GM12873 (cell line): ENCODE data around the gene CCDC150.

Experiments used
- CTCF ChIP-seq: IDR thresholded peaks from 2 replicates; pipeline ENCODE4 v1.5.1; 2012; ENCODE audit warnings: low read depth, mild to moderate bottlenecking, moderate library complexity, low read length, control low read depth; ENCODE audit not compliant: insufficient read depth; ENCODE audit errors: missing control alignments

CCDC150 gene

GRCh38 chr2:196594158-196594557, 45.4 kb upstream of the CCDC150 start:
- TF ChIP-seq CTCF, result no peak

DNA sequence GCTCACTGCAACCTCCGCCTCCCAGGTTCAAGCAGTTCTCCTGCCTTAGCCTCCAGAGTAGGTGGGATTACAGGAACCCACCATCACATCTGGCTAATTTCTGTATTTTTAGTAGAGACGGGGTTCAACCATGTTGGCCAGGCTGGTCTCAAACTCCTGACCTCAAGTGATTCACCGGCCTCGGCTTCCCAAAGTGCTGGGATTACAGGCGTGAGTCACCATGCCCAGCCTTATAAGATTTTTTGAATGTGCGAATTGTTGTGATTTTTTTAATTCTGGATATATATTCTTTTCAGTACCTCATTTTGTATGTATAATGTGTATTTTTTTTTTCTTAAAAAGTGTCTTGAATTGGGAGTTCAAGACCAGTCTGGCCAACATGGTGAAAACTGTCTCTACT, 42.0 kb upstream of the CCDC150 start:
- no peak for TF ChIP-seq CTCF

DNA sequence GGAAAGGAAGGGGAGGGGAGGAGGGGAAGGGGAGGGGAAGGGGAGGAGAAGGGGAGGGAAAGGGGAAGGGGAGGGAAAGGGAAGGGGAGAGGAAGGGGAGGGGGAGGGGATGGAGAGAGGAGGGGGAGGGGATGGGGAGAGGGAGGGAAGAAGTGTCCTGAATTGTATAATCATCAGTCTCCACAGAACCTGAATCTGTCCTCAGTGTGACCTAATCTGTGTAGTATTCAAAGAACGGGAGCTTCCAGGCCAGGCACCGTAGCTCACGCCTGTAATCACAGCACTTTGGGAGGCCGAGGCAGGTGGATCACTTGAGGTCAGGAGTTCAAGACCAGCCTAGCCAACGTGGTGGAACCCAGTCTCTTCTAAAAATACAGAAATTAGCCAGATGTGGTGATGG, 41.1 kb upstream of the CCDC150 start:
- TF ChIP-seq CTCF, result no peak

- no peak for TF ChIP-seq CTCF
Measured at GRCh38 chr2:196598846-196599245, 40.7 kb upstream of the CCDC150 start.

- TF ChIP-seq CTCF, result no peak
Measured at GRCh38 chr2:196601430-196602306, 37.8 kb upstream of the CCDC150 start.

- TF ChIP-seq CTCF, result no peak
Measured at GRCh38 chr2:196604196-196604595, 35.3 kb upstream of the CCDC150 start.

DNA sequence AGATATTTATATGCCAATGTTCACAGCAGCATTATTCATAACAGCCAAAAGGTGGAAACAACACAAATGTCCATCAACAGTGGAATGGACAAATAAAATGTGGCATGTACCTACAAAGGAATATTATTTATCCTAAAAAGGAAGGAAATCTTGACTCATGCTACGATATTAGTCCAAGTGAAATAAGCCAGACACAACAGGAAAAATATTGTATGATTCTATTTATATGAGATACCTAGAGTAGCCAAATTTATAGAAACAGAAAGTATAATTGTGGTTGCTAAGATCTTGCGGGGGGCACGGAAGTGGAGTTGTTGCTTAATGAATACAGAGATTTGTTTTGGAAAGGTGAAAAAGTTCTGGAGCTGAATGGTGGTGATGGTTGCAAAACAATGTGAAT, 33.0 kb upstream of the CCDC150 start:
- TF ChIP-seq CTCF, result no peak

DNA sequence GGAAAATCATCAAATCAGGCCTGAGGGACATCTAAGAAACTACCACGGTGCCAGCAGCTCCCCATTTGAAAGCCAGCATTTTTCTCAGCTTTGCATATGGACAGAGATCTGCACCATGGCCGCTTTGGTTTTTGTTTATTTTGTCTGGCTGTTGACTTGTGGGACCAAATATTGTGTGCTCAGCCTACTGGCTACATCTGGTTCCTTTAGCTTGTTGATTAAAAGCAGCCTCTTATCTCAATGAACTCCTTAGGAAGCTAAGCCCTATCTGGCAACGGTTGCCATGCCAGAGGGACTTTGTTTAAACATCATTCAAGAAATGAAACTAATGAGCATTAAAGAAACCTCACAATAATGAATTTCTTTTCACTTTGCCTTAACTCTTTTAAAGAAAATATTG, 32.4 kb upstream of the CCDC150 start:
- no peak for TF ChIP-seq CTCF
